OCI-LY7 (cell line): ENCODE data around the gene STK10. TPM values are rescaled to one million over a fixed set of nuclear protein-coding genes. Genes with fewer than 3 reads are reported as not detected.

Experiments
- BruUV-seq: library from RNA; stranded (reverse); fragments of 400-500 nt; replicated peaks from 2 replicates; lab custom pipeline; 2021; lab: Mats Ljungman, UMichigan
- CTCF ChIA-PET: fragments of 300-600 bp; sonication (Branson Sonifier 250); formaldehyde crosslinking; loops from one replicate; lab custom pipeline; 2022; ENCODE audit warnings: antibody characterized with exemption; ENCODE audit not compliant: unreplicated experiment; lab: Charles Lee
- POLR2A ChIA-PET: fragments of 300-600 bp; sonication (Branson Sonifier 250); formaldehyde crosslinking; loops from one replicate; lab custom pipeline; 2022; ENCODE audit warnings: antibody characterized with exemption; lab: Charles Lee
- DNase-seq: peaks from one replicate; pipeline ENCODE4 v3.0.0-alpha.2; 2015; ENCODE audit warnings: low spot score
- H2AFZ ChIP-seq: fragments of 200-600 bp; sonication (generic), shearing (Covaris generic); 2 replicates; pipeline ENCODE4 v1.6.1; 2014; ENCODE audit warnings: mild to moderate bottlenecking, antibody characterized with exemption, low read length, moderate library complexity
- H3K27ac ChIP-seq: fragments of 200-600 bp; sonication (generic); 2 replicates; pipeline ENCODE4 v1.5.1; 2014; ENCODE audit warnings: mixed run types, low read depth, mild to moderate bottlenecking, moderate library complexity, low read length, inconsistent platforms; ENCODE audit not compliant: poor library complexity, severe bottlenecking
- H3K36me3 ChIP-seq: fragments of 200-600 bp; sonication (generic); 2 replicates; pipeline ENCODE4 v1.6.1; 2014; ENCODE audit warnings: mild to moderate bottlenecking, antibody characterized with exemption, low read length, moderate library complexity, mixed read lengths; ENCODE audit not compliant: insufficient read depth
- H3K4me1 ChIP-seq: fragments of 200-600 bp; sonication (generic); 2 replicates; pipeline ENCODE4 v1.5.1; 2014; ENCODE audit warnings: mild to moderate bottlenecking, low read length; ENCODE audit not compliant: insufficient read depth, poor library complexity, severe bottlenecking
- H3K4me2 ChIP-seq: fragments of 200-600 bp; sonication (generic); 2 replicates; pipeline ENCODE4 v1.6.1; 2014; ENCODE audit warnings: mild to moderate bottlenecking, low read length
- H3K4me3 ChIP-seq: fragments of 200-600 bp; sonication (generic); 2 replicates; pipeline ENCODE4 v1.5.1; 2014; ENCODE audit warnings: mild to moderate bottlenecking, low read depth, low read length; ENCODE audit not compliant: poor library complexity, severe bottlenecking
- H3K79me2 ChIP-seq: fragments of 200-600 bp; sonication (generic); 2 replicates; pipeline ENCODE4 v1.6.1; 2016; ENCODE audit warnings: low read depth, mild to moderate bottlenecking, low read length, moderate library complexity, mixed read lengths; ENCODE audit not compliant: insufficient read depth
- H3K9me2 ChIP-seq: fragments of 200-600 bp; sonication (generic); 2 replicates; pipeline ENCODE4 v1.6.1; 2016; ENCODE audit warnings: mild to moderate bottlenecking, low read length, mixed read lengths; ENCODE audit not compliant: insufficient read depth
- H3K9me3 ChIP-seq: fragments of 200-600 bp; sonication (generic); 2 replicates; pipeline ENCODE4 v1.6.1; 2014; ENCODE audit warnings: mild to moderate bottlenecking, mixed run types, low read length, mixed read lengths
- H4K20me1 ChIP-seq: fragments of 200-600 bp; sonication (generic); 2 replicates; pipeline ENCODE4 v1.6.1; 2014; ENCODE audit warnings: mild to moderate bottlenecking, antibody characterized with exemption, low read length, moderate library complexity, mixed read lengths; ENCODE audit not compliant: insufficient read depth
- CTCF ChIP-seq: fragments of 200-600 bp; sonication (generic); conservative IDR thresholded peaks from 2 replicates; pipeline ENCODE4 v1.5.1; 2014; ENCODE audit warnings: mild to moderate bottlenecking, antibody characterized with exemption, low read length, moderate library complexity, mixed read lengths
- EZH2phosphoT487 ChIP-seq: fragments of 200-600 bp; sonication (generic); IDR thresholded peaks from 2 replicates; pipeline ENCODE4 v1.6.1; 2018; ENCODE audit warnings: low read depth, borderline replicate concordance, mild to moderate bottlenecking, mixed run types, antibody characterized with exemption, low read length, moderate library complexity, mixed read lengths
- intact Hi-C: fragments of 100-400 bp; cut with micrococcal nuclease; formaldehyde crosslinking; loops from one replicate; pipeline ENCODE4 v1.10.0; 2022; ENCODE audit not compliant: unreplicated experiment
- total RNA-seq, 2 experiments: library from RNA; depleted of rRNA in 1 of 2; stranded (reverse); fragments of >200 nt in 1 of 2; shearing (Covaris generic) in 1 of 2; gene quantifications; 2 replicates each; pipeline ENCODE4 v1.2.3, GENCODE V29; 2014 to 2022

STK10 gene
- total RNA-seq, 2 experiments from 2014 or later, result 53.7 to 89.7 TPM

GRCh38 chr5:172162323-172162986, 25.6 kb downstream of the STK10 start:
- H3K9me2 ChIP-seq, result no peaks in the 10 kb centered on the region
- TF ChIP-seq CTCF (no peak), EZH2phosphoT487 (no peak)
- no peak overlapping the region for H3K4me2 ChIP-seq
- H3K9me3 ChIP-seq, result no peaks in the 10 kb centered on the region
- ChIA-PET POLR2A (interaction anchor here (1.1 to 1.6 kb wide), 2 partner anchors 11 to 14 kb away, joined by 3 to 11 read pairs; no protein-coding TSS in a partner anchor), CTCF (interaction anchor here (0.7 kb wide), 1 partner anchor 13 kb away, joined by 9 read pairs; no protein-coding TSS in a partner anchor)
- no TSS peak for BruUV-seq
- no peak for DNase-seq
- intact Hi-C loops, result no loop called here
- peaks cover 4% of the 10 kb centered on the region; the same call in 1 of the 2 replicates for H3K79me2 ChIP-seq
- peaks cover 44% of the 10 kb centered on the region for H3K4me1 ChIP-seq
- peaks cover 14% of the 10 kb centered on the region for H3K36me3 ChIP-seq
- H3K27ac ChIP-seq, result no peak overlapping the region
- H3K4me3 ChIP-seq, result no peak overlapping the region
- no peak overlapping the region for H2AFZ ChIP-seq
- H4K20me1 ChIP-seq, result no peaks in the 10 kb centered on the region

- Histone ChIP-seq H2AFZ (no peak overlapping the region), H3K27ac (peak overlapping the region; percentile 27), H3K9me2 (no peaks in the 10 kb centered on the region), H3K4me2 (peak overlapping the region; percentile 30; the same call in 1 of the 2 replicates), H3K36me3 (peaks cover 29% of the 10 kb centered on the region), H4K20me1 (no peaks in the 10 kb centered on the region), H3K9me3 (no peaks in the 10 kb centered on the region), H3K79me2 (peaks cover 4% of the 10 kb centered on the region; the same call in 1 of the 2 replicates), H3K4me3 (no peak overlapping the region), H3K4me1 (peaks cover 57% of the 10 kb centered on the region)
- DNase-seq, result no peak
- intact Hi-C loops, result no loop called here
- no TSS peak for BruUV-seq
- CTCF ChIA-PET, result no interaction called here
- TF ChIP-seq CTCF (no peak), EZH2phosphoT487 (no peak)
- POLR2A ChIA-PET, result interaction anchor here (0.7 to 2.7 kb wide), 4 partner anchors 13 to 162 kb away, joined by 4 to 10 read pairs (median 7); no protein-coding TSS in a partner anchor
These were observed 27.5 kb downstream of the STK10 start for GRCh38 chr5:172160506-172160905.

- H4K20me1 ChIP-seq, result no peaks in the 10 kb centered on the region
- peaks cover 59% of the 10 kb centered on the region for H3K4me1 ChIP-seq
- H3K4me3 ChIP-seq, result no peak overlapping the region
- H3K4me2 ChIP-seq, result peak overlapping the region; percentile 50
- H3K27ac ChIP-seq, result peak overlapping the region; percentile 57
- intact Hi-C loops, result no loop called here
- H3K9me2 ChIP-seq, result no peaks in the 10 kb centered on the region
- peaks cover 4% of the 10 kb centered on the region; the same call in 1 of the 2 replicates for H3K79me2 ChIP-seq
- CTCF ChIA-PET, result no interaction called here
- TF ChIP-seq CTCF (no peak), EZH2phosphoT487 (no peak)
- peak; percentile 45 for DNase-seq
- no TSS peak for BruUV-seq
- no peak overlapping the region for H2AFZ ChIP-seq
- peaks cover 38% of the 10 kb centered on the region for H3K36me3 ChIP-seq
- POLR2A ChIA-PET, result interaction anchor here (1.0 to 2.7 kb wide), 4 partner anchors 13 to 27 kb away, joined by 3 to 10 read pairs (median 7); no protein-coding TSS in a partner anchor
- H3K9me3 ChIP-seq, result no peaks in the 10 kb centered on the region
These were observed 29.0 kb downstream of the STK10 start for GRCh38 chr5:172159016-172159415.
